ENCODE measurements around the gene SPIRE2. TPM values are rescaled to one million over a fixed set of nuclear protein-coding genes. Genes with fewer than 3 reads are reported as not detected.
"Not testable (repeated sequence)": the region's sequence is repeated elsewhere in the genome, so short reads cannot be mapped to it uniquely, and the experiment has no call there.

Gene SPIRE2
- total RNA-seq, 8 experiments from 2014 or later = 3.7 to 21.5 (median 14.0) TPM

- Histone ChIP-seq H3K27ac (no peak overlapping the region), H3K4me1 (replicated peaks in 1 of 2) (peaks cover 16 to 17% of the 10 kb centered on the region in 2 donors), H3K4me3 (no peak overlapping the region)
- WGBS, 10 experiments = 73 to 100% (median 100%) methylated on average over 2 to 5 of the region's 30 CpGs; no CpG with 5 or more reads in 7 of the 10 experiments
- ATAC-seq (replicated peaks in 6 of 8) = no peak
- in situ Hi-C loops (cut with MboI; ENCODE audit: low pct_unique_long_range_greater_than_20kb in 2 of 9, low sequenced_read_pairs in 9 of 9, unreplicated experiment in 9 of 9) = no loop called here
Observed at GRCh38 chr16:89913408-89914387, 85.4 kb downstream of the SPIRE2 start.

- WGBS, 10 experiments = 69 to 87% (median 78%) methylated on average over 2 to 5 of the region's 11 CpGs; no CpG with 5 or more reads in 6 of the 10 experiments
- in situ Hi-C loops (cut with MboI; ENCODE audit: low pct_unique_long_range_greater_than_20kb in 2 of 9, low sequenced_read_pairs in 9 of 9, unreplicated experiment in 9 of 9); H3K27ac ChIP-seq; ATAC-seq (replicated peaks in 6 of 8); H3K4me3 ChIP-seq: not testable (repeated sequence)
- H3K4me1 ChIP-seq (replicated peaks in 1 of 2) = peaks cover 17% of the 10 kb centered on the region in 2 donors
Observed at GRCh38 chr16:89914642-89915285, 86.5 kb downstream of the SPIRE2 start.

GRCh38 chr16:89915303-89916232 is 87.3 kb downstream of the SPIRE2 start:
- Histone ChIP-seq H3K4me3 (no peak overlapping the region), H3K27ac (no peak overlapping the region), H3K4me1 (replicated peaks in 1 of 2) (peaks cover 14 to 18% of the 10 kb centered on the region in 2 donors)
- whole genome bisulfite sequencing, 10 experiments = 62 to 90% (median 87%) methylated on average over 2 to 10 of the region's 40 CpGs; no CpG with 5 or more reads in 2 of the 10 experiments
- in situ Hi-C loops (cut with MboI; ENCODE audit: low pct_unique_long_range_greater_than_20kb in 2 of 9, low sequenced_read_pairs in 9 of 9, unreplicated experiment in 9 of 9) = no loop called here
- ATAC-seq (replicated peaks in 6 of 8) = no peak

GRCh38 chr16:89917773-89918452 is 89.6 kb downstream of the SPIRE2 start:
- H3K4me1 ChIP-seq (replicated peaks in 1 of 2) = peaks cover 23 to 28% of the 10 kb centered on the region in 2 donors
- in situ Hi-C loops (cut with MboI; ENCODE audit: low pct_unique_long_range_greater_than_20kb in 2 of 9, low sequenced_read_pairs in 9 of 9, unreplicated experiment in 9 of 9) = no loop called here
- 0 to 40% (median 25%) methylated on average over 1 to 15 of the region's 39 CpGs; no CpG with 5 or more reads in 6 of the 10 experiments for WGBS, 10 experiments
- H3K27ac ChIP-seq = no peak overlapping the region
- peak overlapping the region in 3 of 5 donors; percentile 6 to 21 (median 9) for H3K4me3 ChIP-seq
- peak; percentile 2 to 63 (median 26) for ATAC-seq (replicated peaks in 6 of 8)

GRCh38 chr16:89918453-89919347 is 90.4 kb downstream of the SPIRE2 start, which contains the start of gene MC1R:
MC1R (plus strand) TSS chr16:89918862; CDS start chr16:89919259, 397 bp downstream.
- 30 to 58% methylated on average over 4 to 11 of the region's 23 CpGs; no CpG with 5 or more reads in 8 of the 10 experiments for WGBS, 10 experiments
- Histone ChIP-seq H3K4me3 (peak within 1 kb of the TSS in 3 of 5 donors; percentile 6 to 21 (median 9)), H3K4me1 (replicated peaks in 1 of 2) (peaks cover 23 to 28% of the 10 kb centered on the region in 2 donors), H3K27ac (no peak within 1 kb of the TSS)
- ATAC-seq (replicated peaks in 6 of 8) = peak in 1 of 8 experiments; percentile 8
- in situ Hi-C loops (cut with MboI; ENCODE audit: low pct_unique_long_range_greater_than_20kb in 2 of 9, low sequenced_read_pairs in 9 of 9, unreplicated experiment in 9 of 9) = no loop called here

GRCh38 chr16:89919535-89920406 is 91.5 kb downstream of the SPIRE2 start:
- WGBS, 10 experiments = 88 to 100% (median 95%) methylated on average over 2 to 28 of the region's 52 CpGs; no CpG with 5 or more reads in 2 of the 10 experiments
- peaks cover 23 to 28% of the 10 kb centered on the region in 2 donors for H3K4me1 ChIP-seq (replicated peaks in 1 of 2)

GRCh38 chr16:89920723-89921122 is 92.4 kb downstream of the SPIRE2 start:
- WGBS, 10 experiments = 100% methylated on average over 1 of the region's 6 CpGs; no CpG with 5 or more reads in 9 of the 10 experiments
- Histone ChIP-seq H3K27ac (peak overlapping the region; percentile 95 to 98), H3K4me3 (no peak overlapping the region), H3K4me1 (replicated peaks in 1 of 2) (peaks cover 23 to 28% of the 10 kb centered on the region in 2 donors)
- no peak for ATAC-seq (replicated peaks in 6 of 8)
- in situ Hi-C loops (cut with MboI; ENCODE audit: low pct_unique_long_range_greater_than_20kb in 2 of 9, low sequenced_read_pairs in 9 of 9, unreplicated experiment in 9 of 9) = no loop called here

More at GRCh38 chr16:89919535-89920406, 91.5 kb downstream of the SPIRE2 start:
- Histone ChIP-seq H3K27ac (no peak overlapping the region), H3K4me3 (no peak overlapping the region)
- no peak for ATAC-seq (replicated peaks in 6 of 8)
- in situ Hi-C loops (cut with MboI; ENCODE audit: low pct_unique_long_range_greater_than_20kb in 2 of 9, low sequenced_read_pairs in 9 of 9, unreplicated experiment in 9 of 9) = no loop called here

Other genes starting within 250 kb of the SPIRE2 start
- 1 to 10 TPM in 1 of 8 experiments, under 1 TPM in 7; 0.21 to 1.4 (median 0.34) TPM for gene DPEP1, start 214.8 kb upstream of the SPIRE2 start, total RNA-seq
- 10 to 100 TPM; 34.0 to 67.0 (median 51.4) TPM for gene CHMP1A, start 170.8 kb upstream of the SPIRE2 start, total RNA-seq
- 10 to 100 TPM in 2 of 8 experiments, 1 to 10 TPM in 6; 4.3 to 22.4 (median 7.6) TPM for gene SPATA33, start 170.6 kb upstream of the SPIRE2 start, total RNA-seq
- gene CDK10, start 141.8 kb upstream of the SPIRE2 start, total RNA-seq = 100 to 1,000 TPM in 1 of 8 experiments, 10 to 100 TPM in 7; 18.3 to 122 (median 46.6) TPM
- 10 to 100 TPM in 1 of 8 experiments, 1 to 10 TPM in 7; 2.1 to 10.7 (median 6.2) TPM for gene SPATA2L, start 126.8 kb upstream of the SPIRE2 start, total RNA-seq
- 10 to 100 TPM in 3 of 8 experiments, 1 to 10 TPM in 5; 4.5 to 14.6 (median 8.9) TPM for gene VPS9D1, start 107.6 kb upstream of the SPIRE2 start, total RNA-seq
- 10 to 100 TPM; 10.5 to 61.0 (median 16.0) TPM for gene ZNF276, start 106.9 kb upstream of the SPIRE2 start, total RNA-seq
- 10 to 100 TPM in 3 of 8 experiments, 1 to 10 TPM in 5; 3.7 to 59.7 (median 7.7) TPM for gene FANCA, start 11.8 kb upstream of the SPIRE2 start, total RNA-seq
- 100 to 1,000 TPM in 7 of 8 experiments, 10 to 100 TPM in 1; 94.7 to 213 (median 143) TPM for gene TCF25, start 45.1 kb downstream of the SPIRE2 start, total RNA-seq
- 1 to 10 TPM; 2.8 to 8.4 (median 5.1) TPM for gene MC1R, start 90.4 kb downstream of the SPIRE2 start, total RNA-seq
- gene TUBB3, start 94.9 kb downstream of the SPIRE2 start, total RNA-seq = 1,000 to 10,000 TPM in 1 of 8 experiments, 100 to 1,000 TPM in 5, 10 to 100 TPM in 2; 34.7 to 2,215 (median 670) TPM
- 10 to 100 TPM; 30.4 to 65.0 (median 55.0) TPM for gene DEF8, start 120.3 kb downstream of the SPIRE2 start, total RNA-seq
- gene DBNDD1, start 191.0 kb downstream of the SPIRE2 start, total RNA-seq = 10 to 100 TPM in 5 of 8 experiments, 1 to 10 TPM in 2, under 1 TPM in 1; 0.56 to 26.3 (median 14.2) TPM
- gene PRDM7, start 248.9 kb downstream of the SPIRE2 start, total RNA-seq = under 1 TPM in 4 of 8 experiments, not detected in 4; 0.14 to 0.47 (median 0.26) TPM